ENCODE results near the gene FUT1. TPM values are rescaled to one million over a fixed set of nuclear protein-coding genes. Genes with fewer than 3 reads are reported as not detected.

Gene FUT1
- total RNA-seq, 1 experiment from 2014 or later, result 30.5 TPM

DNA sequence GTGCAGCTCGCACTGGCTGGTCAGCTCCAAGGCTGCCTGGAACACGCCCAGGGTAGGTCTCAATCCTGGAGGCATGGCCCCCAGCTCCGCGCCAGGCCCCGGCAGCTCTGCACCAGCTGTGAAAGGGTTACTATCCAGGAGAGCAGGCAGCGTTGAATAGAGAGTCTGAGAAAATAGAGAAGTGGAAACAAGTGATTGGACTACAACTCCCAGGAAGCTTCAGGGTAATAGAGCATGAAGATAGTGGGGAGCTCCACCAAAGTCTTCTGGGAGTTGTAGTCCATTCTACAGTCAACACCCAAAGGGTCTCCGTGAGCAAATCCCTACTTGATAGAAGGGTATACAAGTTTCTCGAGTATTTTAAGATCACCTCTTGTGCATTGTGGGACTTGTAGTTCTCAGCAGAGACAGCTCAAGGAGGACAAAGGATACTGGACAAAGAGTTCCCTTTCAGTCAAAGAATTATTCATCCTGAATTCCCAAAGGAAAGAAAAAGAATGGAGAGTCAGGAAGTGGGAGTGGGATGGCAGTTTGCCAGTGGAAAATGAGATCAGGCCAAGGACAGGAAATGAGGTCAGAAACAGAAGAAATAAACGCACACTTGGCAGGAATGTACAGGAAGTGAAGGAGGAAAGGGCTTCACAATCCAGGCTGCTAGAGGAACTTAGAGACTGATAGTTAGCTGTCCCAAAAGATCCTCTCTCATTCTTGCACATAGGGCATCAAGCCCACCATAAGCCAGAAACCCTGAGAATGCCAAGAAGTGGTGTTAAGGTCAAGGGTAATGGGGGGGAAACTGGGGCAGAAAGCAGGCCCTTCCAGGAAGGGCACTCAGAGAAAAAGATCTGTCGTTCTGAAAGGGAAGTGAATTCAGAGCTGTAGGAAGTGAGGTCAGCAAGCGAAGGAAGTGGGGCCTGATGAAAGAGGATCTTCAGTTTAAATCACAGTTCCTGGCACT, 27.4 kb downstream of the FUT1 start:
- H3K4me3 ChIP-seq (ENCODE audit: low read depth, low read length), result no peak overlapping the region
- Mint-ChIP-seq H3K27me3 (ENCODE audit: insufficient read depth, unreplicated experiment) (no peaks in the 10 kb centered on the region), H3K9me3 (ENCODE audit: unreplicated experiment) (no peaks in the 10 kb centered on the region), H3K27ac (ENCODE audit: unreplicated experiment) (peak overlapping the region; percentile 30), H3K4me1 (ENCODE audit: low read depth, unreplicated experiment) (peaks cover 7% of the 10 kb centered on the region), H3K4me3 (ENCODE audit: unreplicated experiment) (no peak overlapping the region), H3K36me3 (ENCODE audit: insufficient read depth, unreplicated experiment) (peaks cover 19% of the 10 kb centered on the region)
- BruUV-seq (replicated peaks), result no TSS peak
- peak in 1 of 2 experiments; percentile 51 for DNase-seq
- no peaks in the 10 kb centered on the region for H3K27me3 ChIP-seq (replicated peaks; ENCODE audit: control insufficient read depth, insufficient read depth, low read length)
- TF ChIP-seq, protein P1, sequence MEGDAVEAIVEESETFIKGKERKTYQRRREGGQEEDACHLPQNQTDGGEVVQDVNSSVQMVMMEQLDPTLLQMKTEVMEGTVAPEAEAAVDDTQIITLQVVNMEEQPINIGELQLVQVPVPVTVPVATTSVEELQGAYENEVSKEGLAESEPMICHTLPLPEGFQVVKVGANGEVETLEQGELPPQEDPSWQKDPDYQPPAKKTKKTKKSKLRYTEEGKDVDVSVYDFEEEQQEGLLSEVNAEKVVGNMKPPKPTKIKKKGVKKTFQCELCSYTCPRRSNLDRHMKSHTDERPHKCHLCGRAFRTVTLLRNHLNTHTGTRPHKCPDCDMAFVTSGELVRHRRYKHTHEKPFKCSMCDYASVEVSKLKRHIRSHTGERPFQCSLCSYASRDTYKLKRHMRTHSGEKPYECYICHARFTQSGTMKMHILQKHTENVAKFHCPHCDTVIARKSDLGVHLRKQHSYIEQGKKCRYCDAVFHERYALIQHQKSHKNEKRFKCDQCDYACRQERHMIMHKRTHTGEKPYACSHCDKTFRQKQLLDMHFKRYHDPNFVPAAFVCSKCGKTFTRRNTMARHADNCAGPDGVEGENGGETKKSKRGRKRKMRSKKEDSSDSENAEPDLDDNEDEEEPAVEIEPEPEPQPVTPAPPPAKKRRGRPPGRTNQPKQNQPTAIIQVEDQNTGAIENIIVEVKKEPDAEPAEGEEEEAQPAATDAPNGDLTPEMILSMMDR (IDR thresholded peaks at IDR 0.05; ENCODE audit: insufficient read depth in 1 of 2, low read depth in 1 of 2, low read length in 1 of 2, severe bottlenecking in 1 of 2, unreplicated experiment in 1 of 2), result no peak
- intact Hi-C loops (cut with micrococcal nuclease; ENCODE audit: unreplicated experiment), result no loop called here
- CTCF ChIA-PET, result interaction anchor here (0.8 to 2.1 kb wide), 4 partner anchors 10 to 331 kb away, joined by 3 to 10 read pairs (median 6); no protein-coding TSS in a partner anchor
- H3K36me3 ChIP-seq (ENCODE audit: control insufficient read depth, insufficient read depth, low read length), result no peaks in the 10 kb centered on the region
- POLR2A ChIA-PET, result interaction anchor here (0.5 to 1.6 kb wide), 2 partner anchors 11 to 361 kb away, joined by 3 to 4 read pairs; partner anchors contain the start of gene TMEM143
- H3K9me3 ChIP-seq, result no peaks in the 10 kb centered on the region
- H3K4me1 ChIP-seq, result peaks cover 3% of the 10 kb centered on the region

DNA sequence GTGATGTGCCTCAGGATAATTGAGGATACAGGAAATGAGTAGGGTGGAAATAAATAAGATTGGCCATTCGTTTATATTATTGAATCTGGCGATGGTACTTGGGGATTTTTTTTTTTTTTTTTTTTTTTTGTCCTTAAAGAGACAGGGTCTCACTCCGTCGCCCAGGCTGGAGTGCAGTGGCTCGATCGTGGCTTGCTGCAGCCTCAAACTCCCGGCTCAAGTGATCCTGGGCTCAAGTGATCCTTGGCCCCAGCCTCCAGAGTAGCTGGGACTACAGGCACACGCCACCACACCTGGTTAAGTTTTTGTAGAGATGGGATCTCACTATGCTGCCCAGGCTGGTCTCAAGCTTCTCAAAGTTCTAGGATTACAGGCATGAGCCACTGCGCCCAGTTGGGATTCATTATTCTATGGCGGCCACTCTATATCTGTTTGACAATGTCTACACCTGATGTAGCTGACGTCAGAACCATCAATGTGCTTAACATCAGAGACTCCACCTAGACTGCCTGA, 30.2 kb downstream of the FUT1 start:
- Mint-ChIP-seq H3K27me3 (ENCODE audit: insufficient read depth, unreplicated experiment) (no peaks in the 10 kb centered on the region), H3K4me1 (ENCODE audit: low read depth, unreplicated experiment) (peaks cover 20% of the 10 kb centered on the region), H3K9me3 (ENCODE audit: unreplicated experiment) (no peaks in the 10 kb centered on the region), H3K36me3 (ENCODE audit: insufficient read depth, unreplicated experiment) (peaks cover 30% of the 10 kb centered on the region), H3K27ac (ENCODE audit: unreplicated experiment) (no peak overlapping the region), H3K4me3 (ENCODE audit: unreplicated experiment) (no peak overlapping the region)
- intact Hi-C loops (cut with micrococcal nuclease; ENCODE audit: unreplicated experiment), result no loop called here
- no peak for DNase-seq
- Histone ChIP-seq H3K4me3 (ENCODE audit: low read depth, low read length) (no peak overlapping the region), H3K36me3 (ENCODE audit: control insufficient read depth, insufficient read depth, low read length) (no peaks in the 10 kb centered on the region), H3K9me3 (no peaks in the 10 kb centered on the region), H3K4me1 (peaks cover 6% of the 10 kb centered on the region), H3K27me3 (replicated peaks; ENCODE audit: control insufficient read depth, insufficient read depth, low read length) (no peaks in the 10 kb centered on the region)
- CTCF ChIA-PET, result no interaction called here
- no TSS peak for BruUV-seq (replicated peaks)
- TF ChIP-seq, protein P1 (IDR thresholded peaks at IDR 0.05; ENCODE audit: insufficient read depth in 1 of 2, low read depth in 1 of 2, low read length in 1 of 2, severe bottlenecking in 1 of 2, unreplicated experiment in 1 of 2), result no peak
- POLR2A ChIA-PET, result no interaction called here

DNA sequence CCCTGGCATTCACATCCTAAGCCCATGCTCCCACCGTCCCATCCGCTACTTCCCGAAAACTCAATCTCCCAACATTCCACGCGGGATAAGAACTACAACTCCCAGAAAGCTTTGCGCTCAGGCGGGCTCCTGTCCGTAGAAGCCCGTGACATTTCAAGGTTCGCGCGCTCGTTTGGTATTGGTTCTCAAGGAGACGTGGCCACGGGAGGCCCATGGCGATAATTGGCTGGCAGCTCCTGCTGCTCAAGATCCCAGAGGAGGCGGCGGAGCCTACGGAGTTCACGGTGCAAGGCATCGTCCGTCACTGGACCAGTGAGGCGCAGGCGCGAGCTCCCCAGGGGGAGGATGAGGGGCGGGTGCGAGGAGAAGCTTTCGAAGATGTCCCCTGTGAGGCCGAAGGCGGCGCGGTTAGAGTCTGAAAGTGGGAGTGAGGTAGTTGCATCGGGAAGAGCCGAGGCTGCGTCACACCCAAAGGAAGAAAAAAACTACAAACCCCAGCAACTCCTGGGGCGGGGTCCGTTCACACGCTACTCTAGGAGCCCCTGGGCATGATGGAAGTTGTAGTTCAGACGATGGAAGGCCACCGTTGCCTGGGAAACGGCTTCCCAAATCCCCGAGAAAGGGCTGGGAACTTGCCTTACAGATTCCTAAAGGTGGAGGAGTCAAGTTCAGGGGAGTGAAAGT, 31.7 kb downstream of the FUT1 start:
- peaks cover 6% of the 10 kb centered on the region for H3K4me1 ChIP-seq

More for the DNA sequence above, 31.7 kb downstream of the FUT1 start:
- intact Hi-C loops (cut with micrococcal nuclease; ENCODE audit: unreplicated experiment), result loop anchor here (1.0 kb wide), 1 partner anchor 18 kb away; no protein-coding TSS in a partner anchor
- H3K27me3 ChIP-seq (replicated peaks; ENCODE audit: control insufficient read depth, insufficient read depth, low read length), result no peaks in the 10 kb centered on the region
- peak overlapping the region; percentile 92 for H3K4me3 Mint-ChIP-seq (ENCODE audit: unreplicated experiment)
- TF ChIP-seq, protein P1 (IDR thresholded peaks at IDR 0.05; ENCODE audit: insufficient read depth in 1 of 2, low read depth in 1 of 2, low read length in 1 of 2, severe bottlenecking in 1 of 2, unreplicated experiment in 1 of 2), result no peak
- ChIA-PET CTCF (interaction anchor here (0.6 to 1.4 kb wide), 5 partner anchors 13 to 75 kb away, joined by 3 to 8 read pairs (median 5); partner anchors contain the start of gene CA11), POLR2A (interaction anchor here (0.5 to 1.0 kb wide), 9 partner anchors 11 to 485 kb away, joined by 3 to 8 read pairs (median 3); partner anchors contain the start of genes FUT2, PPP1R15A and SPHK2)
- H3K9me3 ChIP-seq, result no peaks in the 10 kb centered on the region
- peaks cover 30% of the 10 kb centered on the region for H3K36me3 Mint-ChIP-seq (ENCODE audit: insufficient read depth, unreplicated experiment)
- H3K4me1 Mint-ChIP-seq (ENCODE audit: low read depth, unreplicated experiment), result peaks cover 26% of the 10 kb centered on the region
- H3K4me3 ChIP-seq (ENCODE audit: low read depth, low read length), result peak overlapping the region; percentile 79
- H3K9me3 Mint-ChIP-seq (ENCODE audit: unreplicated experiment), result no peaks in the 10 kb centered on the region
- H3K27ac Mint-ChIP-seq (ENCODE audit: unreplicated experiment), result peak overlapping the region; percentile 97
- peak; percentile 97 to 99 for DNase-seq
- no TSS peak for BruUV-seq (replicated peaks)
- H3K27me3 Mint-ChIP-seq (ENCODE audit: insufficient read depth, unreplicated experiment), result no peaks in the 10 kb centered on the region
- no peaks in the 10 kb centered on the region for H3K36me3 ChIP-seq (ENCODE audit: control insufficient read depth, insufficient read depth, low read length)
